Caki2 (cell line): ENCODE results near the gene APBB3. TPM values are rescaled to one million over a fixed set of nuclear protein-coding genes. Genes with fewer than 3 reads are reported as not detected.

Source experiments
- DNase-seq: peaks from one replicate; pipeline ENCODE4 v3.0.0-alpha.2; 2015; ENCODE audit warnings: low read depth
- in situ Hi-C: cut with HindIII; loops from 2 replicates; pipeline ENCODE4 v1.10.0; 2016; ENCODE audit warnings: low sequenced_read_pairs, low pct_unique_long_range_greater_than_20kb, mixed read lengths
- total RNA-seq: library from RNA; depleted of rRNA; stranded (reverse); fragments of >200 nt; shearing (Covaris generic); gene quantifications from 2 replicates; pipeline ENCODE4 v1.2.3, GENCODE V29; 2014; ENCODE audit warnings: low replicate concordance

The APBB3 gene
- total RNA-seq, 1 experiment from 2014 or later: 3.2 TPM

DNA sequence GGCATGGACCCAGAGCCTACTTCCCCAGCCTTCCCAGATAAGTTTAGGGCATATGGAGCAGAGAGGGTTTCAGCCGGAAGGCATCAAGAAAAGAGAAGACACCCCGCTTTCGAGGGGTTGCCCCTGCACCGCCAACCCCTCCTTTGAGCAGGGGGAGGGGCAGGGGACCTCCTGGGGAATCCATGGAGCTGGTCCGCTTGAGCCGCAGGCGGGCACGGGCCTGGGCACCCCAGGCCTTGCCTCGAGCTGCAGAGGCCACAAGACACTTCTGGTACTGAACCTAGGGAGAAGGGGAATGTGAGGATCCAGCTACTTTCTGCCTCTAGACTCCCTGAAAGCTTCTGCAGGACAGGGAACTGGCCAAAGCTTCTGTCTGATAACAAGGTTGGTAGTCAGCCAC is 5.9 kb downstream of the APBB3 start:
- no peak for DNase-seq
- in situ Hi-C loops: no loop called here

DNA sequence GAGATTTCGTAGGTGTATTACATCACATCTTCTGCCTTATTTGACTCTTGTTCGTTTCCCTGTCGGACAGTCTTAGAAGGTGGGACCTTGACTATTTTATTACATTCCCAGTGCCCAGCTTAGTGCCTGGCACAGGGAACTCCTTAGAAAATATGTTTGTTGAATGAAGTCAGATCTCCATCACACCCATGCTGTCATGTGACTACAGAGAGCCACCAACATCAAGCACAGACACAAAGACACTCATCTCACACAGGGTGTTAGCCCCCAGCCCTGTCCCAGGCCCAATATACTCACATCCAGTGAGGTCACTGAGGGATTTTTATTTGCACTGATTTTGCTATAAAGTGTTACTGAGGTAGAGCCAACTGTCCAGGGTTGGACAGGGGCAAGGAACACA is 6.4 kb downstream of the APBB3 start:
- no peak for DNase-seq
- in situ Hi-C loops: no loop called here

DNA sequence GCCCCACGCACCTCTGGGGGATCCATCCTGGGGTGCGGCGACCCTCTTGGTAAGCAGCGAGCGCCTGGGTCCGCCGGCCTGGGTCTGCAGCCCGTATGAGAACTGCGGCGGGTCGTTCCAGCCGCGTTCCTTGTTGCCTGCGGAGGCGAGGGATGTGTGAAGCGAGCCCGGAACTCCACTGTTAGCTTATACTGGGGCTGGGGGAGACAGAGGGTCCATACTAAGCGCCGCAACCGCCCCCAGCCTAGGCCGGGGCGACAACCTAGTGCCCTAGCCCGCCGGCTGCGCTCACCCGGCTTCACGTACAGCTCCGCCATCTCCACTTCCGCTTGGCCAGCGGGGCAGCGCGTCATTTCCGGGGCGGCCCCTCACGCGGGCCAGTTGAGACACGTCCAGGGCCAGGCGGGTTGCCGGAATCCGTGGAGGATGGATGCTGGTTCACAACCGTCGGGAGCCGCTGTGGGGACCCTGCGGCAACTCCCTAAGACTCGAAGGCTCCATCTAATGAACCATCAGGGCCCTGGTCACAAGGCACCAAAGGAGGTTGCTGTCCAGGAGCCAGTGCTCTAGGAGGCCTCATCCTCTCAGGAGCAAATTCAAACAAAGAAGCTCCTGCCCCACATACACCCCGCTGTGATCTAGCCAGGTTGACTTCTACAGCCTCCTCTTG is 7.1 kb downstream of the APBB3 start, which contains the start of gene SRA1:
TSS of gene SRA1 (minus strand) at position 338 of the 670 bp plus-strand sequence. CDS start at position 317, 21 bp downstream.
- in situ Hi-C loops: no loop called here
- peak; percentile 84 for DNase-seq

DNA sequence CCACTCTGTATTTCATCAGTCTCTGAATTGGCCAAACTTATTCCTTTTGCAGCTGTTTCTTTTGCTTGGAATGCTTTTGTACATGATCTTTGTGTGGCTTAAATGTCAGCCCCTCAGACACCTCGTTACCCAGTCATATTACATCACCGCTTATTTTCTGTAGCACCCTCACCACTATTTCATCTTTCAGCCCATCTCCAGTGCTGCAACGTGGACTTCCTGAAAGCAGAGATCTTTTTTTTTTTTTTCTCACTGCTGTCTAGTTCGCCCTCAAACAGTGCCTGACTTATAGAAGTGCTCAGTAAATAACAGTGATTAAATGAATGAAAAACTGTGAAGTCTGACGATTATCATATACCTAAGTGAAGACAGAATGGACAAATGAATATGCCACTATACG is 8.0 kb downstream of the APBB3 start:
- in situ Hi-C loops: no loop called here
- DNase-seq: no peak

DNA sequence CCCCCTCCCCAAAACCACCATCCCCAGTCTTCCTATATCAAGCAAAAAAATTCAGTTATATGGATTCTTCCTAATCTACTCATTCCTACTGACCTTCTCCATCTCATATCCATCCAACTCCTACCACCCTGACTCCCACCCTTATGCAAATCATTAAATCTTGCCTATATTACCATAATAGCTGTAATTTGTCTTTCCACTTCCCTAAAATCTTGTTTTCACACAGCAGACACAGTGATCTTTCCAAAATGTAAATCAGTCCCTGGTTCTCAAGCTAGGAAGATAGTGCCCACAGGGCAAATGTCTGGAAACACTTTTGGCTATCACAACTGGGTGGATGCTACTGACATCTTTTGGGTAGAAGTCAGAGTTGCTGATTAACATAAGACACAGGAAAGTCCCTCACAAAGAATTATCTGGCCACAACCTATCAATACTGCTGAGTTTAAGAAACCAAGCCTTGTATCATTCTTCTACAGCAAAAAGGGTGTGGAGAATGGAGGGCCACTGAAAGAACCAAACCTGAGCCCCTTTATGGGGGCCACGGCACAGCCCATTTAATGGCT is 8.6 kb downstream of the APBB3 start:
- in situ Hi-C loops: no loop called here
- DNase-seq: no peak

DNA sequence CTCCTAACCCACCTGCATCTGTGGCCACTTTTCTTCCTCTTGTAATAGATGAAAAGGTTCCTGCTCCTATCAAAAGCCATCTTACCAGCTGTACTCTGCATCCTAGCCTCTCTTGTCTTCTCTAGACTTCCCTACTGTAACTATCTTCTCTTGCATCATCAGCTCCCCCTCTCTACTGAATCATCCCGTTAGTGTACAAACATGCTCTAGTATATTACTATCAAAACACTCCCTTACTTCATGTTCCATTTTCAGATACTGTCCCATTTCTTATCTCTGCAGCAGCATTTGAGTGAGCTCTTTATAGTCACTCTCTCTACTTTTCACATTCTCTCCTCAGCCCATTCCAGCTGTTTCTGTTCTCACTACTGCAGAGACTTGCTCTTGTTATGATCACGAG is 9.9 kb downstream of the APBB3 start:
- DNase-seq: no peak
- in situ Hi-C loops: no loop called here

- no peak for DNase-seq
- in situ Hi-C loops: no loop called here
These were observed 10.7 kb downstream of the APBB3 start for GRCh38 chr5:140553657-140554056.

DNA sequence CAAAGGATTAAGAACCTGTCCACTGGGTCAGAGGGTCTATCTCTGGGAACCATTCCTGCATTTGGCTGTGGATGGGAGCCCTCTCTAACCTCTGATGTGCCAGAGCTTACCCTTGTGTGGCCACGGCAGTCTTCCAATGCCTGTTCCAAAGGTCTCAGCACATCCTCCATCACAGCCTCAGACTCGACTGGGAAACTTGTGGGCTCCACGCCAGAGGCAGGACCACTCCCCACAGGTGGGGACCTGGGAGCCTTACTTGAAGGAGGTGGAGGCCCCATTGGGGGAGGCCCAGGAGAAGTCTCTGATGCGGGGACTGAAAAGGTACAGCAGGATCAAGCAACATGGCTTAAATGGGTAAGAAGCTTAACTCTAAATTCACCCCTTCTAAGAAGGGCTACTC is 12.5 kb downstream of the APBB3 start:
- DNase-seq: no peak
- in situ Hi-C loops: no loop called here

DNA sequence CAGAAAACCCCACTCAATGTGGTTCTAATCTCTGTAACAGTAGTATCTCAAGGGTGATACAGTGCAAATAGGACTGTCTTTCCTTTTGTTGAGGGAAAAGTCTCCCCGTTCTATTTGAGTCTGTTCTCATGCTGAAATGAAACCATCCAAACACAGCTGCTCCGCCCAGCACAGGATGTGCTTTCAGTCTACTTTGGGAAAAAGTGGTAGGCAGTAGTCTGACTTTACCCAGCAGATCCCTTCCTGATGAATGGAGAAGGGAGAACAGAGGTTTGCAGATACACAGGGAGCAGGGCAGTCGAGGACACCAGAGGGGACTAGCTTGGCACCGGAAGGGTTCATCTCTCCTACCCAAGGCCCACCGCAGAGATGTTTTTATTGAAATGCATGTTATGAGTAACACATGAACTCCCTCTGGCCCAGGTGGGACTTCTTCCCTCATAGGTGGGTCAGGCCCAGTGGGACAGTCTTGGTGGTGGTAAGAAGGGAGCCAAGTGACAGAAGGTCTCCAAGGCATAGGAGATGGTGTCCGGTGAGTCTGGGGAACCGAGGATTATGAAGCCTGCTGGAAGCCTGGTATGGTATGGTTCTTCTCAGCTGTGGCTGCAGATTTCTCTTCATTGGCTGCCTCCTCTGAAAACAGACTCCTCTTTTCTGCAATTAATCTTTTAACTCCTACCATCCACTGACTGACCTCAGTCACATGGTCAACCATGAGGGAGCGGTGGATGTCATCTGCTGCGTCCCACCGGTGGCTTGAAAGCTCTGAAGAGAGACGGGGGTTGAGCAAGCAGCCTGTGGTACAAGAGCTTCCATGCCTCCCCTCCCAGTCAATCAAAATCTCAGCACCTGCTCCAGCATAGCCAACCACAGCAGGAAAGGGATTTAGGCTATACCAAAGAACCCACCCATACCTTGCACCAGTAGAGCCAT is 14.0 kb downstream of the APBB3 start:
- in situ Hi-C loops: no loop called here
- DNase-seq: no peak

DNA sequence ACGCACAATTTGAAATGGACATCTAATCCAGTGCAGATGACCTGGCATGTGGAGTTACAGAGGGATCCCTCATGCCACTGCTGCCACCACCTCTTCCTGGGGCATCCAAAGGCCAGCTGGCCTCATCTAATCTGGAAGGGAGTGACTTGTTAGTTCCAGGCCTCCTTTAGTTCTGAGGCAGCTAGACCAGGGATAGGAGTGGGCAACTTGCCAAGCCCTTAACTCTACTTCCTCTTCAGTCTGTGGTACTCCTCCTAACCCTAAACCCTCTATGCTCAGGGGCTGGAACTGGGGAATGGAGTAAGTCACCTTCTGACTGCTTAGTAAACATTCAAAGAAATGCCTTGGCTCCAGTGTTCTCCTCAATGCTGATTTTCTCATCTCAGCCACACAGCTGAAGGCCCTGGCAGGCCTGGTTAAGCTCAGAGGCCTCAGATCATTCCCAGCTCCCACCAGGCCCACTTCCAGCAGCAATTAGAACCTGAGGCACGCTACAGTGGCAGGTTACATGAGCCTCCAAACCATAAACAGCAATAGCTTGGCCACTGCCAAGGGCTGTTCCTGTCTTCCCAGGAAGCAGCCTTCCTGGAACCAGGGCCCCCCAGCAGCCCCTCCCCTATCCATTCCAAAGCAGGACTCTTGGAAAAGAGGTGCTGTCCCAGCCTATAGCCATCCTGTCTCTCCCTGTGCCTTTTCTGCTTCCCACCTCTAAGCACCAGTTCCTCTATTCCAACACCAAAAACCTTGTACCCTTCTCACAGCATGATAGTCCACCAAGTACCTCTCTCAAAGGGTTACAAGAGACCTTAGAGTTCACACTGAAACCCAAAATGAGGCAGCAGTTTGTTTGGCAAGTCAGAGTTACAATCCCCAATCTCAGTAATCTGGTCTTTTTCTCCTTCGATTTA is 14.9 kb downstream of the APBB3 start:
- in situ Hi-C loops: no loop called here
- DNase-seq: no peak

- in situ Hi-C loops: no loop called here
- no peak for DNase-seq
These were observed 15.6 kb downstream of the APBB3 start for GRCh38 chr5:140548791-140549190.

DNA sequence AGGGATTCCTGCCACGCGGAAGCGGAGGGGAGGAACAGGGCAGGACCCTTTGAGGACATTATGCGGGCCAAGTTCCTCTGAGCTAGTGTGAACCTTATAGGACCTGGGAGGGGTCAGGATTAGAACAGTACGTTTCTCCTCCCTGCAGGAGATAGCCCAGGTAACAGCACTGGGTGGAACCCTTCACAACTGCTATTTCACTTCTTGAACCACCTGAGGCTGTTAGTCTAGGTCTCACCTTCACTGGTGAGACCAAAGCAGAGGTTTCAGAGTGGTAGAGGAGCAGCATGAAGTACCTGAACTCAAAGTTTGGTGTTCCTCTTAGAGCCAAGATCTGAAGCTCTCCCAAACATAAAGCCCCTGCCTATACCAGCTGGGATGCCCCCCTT is 16.1 kb downstream of the APBB3 start:
- in situ Hi-C loops: no loop called here
- no peak for DNase-seq

DNA sequence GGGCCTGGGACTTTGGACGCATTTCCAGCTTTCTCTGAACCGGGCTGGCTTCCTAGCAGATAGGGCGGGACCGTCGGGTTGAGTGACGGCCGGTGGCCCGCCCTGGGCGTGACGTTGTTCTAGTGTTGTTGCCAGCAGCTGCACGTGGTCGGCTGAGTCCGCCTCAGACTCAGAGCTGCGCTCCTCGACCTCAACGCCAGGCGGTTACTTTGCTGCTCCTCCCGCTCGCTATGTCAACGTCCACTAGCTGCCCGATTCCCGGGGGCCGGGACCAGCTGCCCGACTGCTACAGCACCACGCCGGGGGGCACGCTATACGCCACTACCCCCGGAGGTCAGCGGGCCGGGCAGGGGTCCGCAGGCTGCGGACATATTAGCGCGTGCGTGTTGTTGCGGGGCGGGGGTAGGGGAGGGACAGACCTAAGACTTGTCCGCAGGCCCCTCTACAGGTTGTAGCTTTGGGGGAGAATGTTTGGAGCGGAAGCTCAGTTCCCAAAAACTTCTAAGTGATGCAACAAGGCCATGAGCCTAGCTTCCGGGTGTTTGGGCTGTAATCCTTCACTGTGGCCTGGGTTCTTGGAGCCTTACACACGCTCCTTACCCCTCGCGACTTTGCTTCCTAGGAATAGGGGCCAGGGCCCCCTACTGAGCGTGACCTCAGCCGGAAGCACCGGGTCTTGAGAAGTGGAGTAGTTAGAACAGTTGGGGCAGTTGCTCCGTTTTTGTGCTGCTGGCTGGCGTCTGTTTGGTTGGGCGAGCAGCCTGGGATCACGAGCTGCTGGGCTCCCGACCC is 16.7 kb downstream of the APBB3 start, which contains the start of gene EIF4EBP3:
TSS of gene EIF4EBP3 (plus strand) at position 155 of the 792 bp plus-strand sequence. CDS start at position 231, 76 bp downstream.
- in situ Hi-C loops: no loop called here

GRCh38 chr5:140546851-140547507 is 17.4 kb downstream of the APBB3 start:
- in situ Hi-C loops: no loop called here
- DNase-seq: no peak

More for the DNA sequence above, 16.7 kb downstream of the APBB3 start, which contains the start of gene EIF4EBP3:
- DNase-seq: peak; percentile 87

- no peak for DNase-seq
- in situ Hi-C loops: no loop called here
These were observed 18.8 kb downstream of the APBB3 start for GRCh38 chr5:140545606-140546005.

GRCh38 chr5:140544986-140545385 is 19.4 kb downstream of the APBB3 start:
- DNase-seq: no peak
- in situ Hi-C loops: no loop called here

DNA sequence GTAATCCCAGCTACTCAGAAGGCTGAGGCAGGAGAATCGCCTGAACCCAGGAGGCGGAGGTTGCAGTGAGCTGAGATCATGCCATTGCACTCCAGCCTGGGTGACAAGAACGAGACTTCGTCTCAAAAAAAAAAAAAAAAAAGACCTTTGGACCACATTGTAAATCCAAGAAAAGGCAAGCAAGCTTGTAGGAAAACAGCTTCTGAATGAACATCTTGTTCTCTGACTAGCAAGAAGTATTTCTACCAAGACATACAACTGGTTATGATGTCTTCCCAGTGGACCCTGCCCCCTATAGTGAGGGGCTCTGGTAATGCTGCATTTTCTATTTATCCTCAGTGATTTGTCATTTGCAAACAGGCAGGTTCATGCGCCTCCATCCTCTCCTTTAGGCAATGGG is 21.4 kb downstream of the APBB3 start:
- no peak for DNase-seq
- in situ Hi-C loops: no loop called here
